Osteoblast (primary cell): ENCODE data around the gene NAT14. TPM values are rescaled to one million over a fixed set of nuclear protein-coding genes. Genes with fewer than 3 reads are reported as not detected.

Experiments
- DNase-seq: peaks from one replicate; pipeline ENCODE4 v3.0.0; 2011; ENCODE audit warnings: low spot score, mixed read lengths; ENCODE audit not compliant: insufficient read length; ENCODE audit errors: missing footprints
- H2AFZ ChIP-seq: 2 replicates; pipeline ENCODE4 v1.6.0; 2011; ENCODE audit warnings: mild to moderate bottlenecking, low read length
- H3K27ac ChIP-seq: 2 replicates; pipeline ENCODE4 v1.5.1; 2011; ENCODE audit warnings: mild to moderate bottlenecking, low read depth, low read length, moderate library complexity
- H3K27me3 ChIP-seq: 2 replicates; pipeline ENCODE4 v1.6.0; 2012; ENCODE audit warnings: mild to moderate bottlenecking, control low read depth, inconsistent platforms, low read length, moderate library complexity; ENCODE audit not compliant: insufficient read depth
- H3K36me3 ChIP-seq: 2 replicates; pipeline ENCODE4 v1.5.1; 2011; ENCODE audit warnings: mild to moderate bottlenecking, low read length, control low read depth, moderate library complexity; ENCODE audit not compliant: insufficient read depth
- H3K4me1 ChIP-seq: 2 replicates; pipeline ENCODE4 v1.5.1; 2011; ENCODE audit warnings: mild to moderate bottlenecking, low read length, control low read depth, moderate library complexity; ENCODE audit not compliant: insufficient read depth
- H3K4me2 ChIP-seq: 2 replicates; pipeline ENCODE4 v1.6.0; 2011; ENCODE audit warnings: mild to moderate bottlenecking, low read length; ENCODE audit not compliant: insufficient read depth
- H3K4me3 ChIP-seq: fragments of 200-600 bp; sonication (generic); 3 replicates; pipeline ENCODE4 v1.5.1; 2012; ENCODE audit warnings: mild to moderate bottlenecking, low read length, inconsistent platforms; ENCODE audit not compliant: insufficient read depth
- H3K79me2 ChIP-seq: 2 replicates; pipeline ENCODE4 v1.6.0; 2012; ENCODE audit warnings: mild to moderate bottlenecking, low read length, control low read depth, inconsistent platforms; ENCODE audit not compliant: insufficient read depth
- H3K9me3 ChIP-seq: 2 replicates; pipeline ENCODE4 v1.5.1; 2011; ENCODE audit warnings: low read depth, low read length, control low read depth
- H4K20me1 ChIP-seq: 2 replicates; pipeline ENCODE4 v1.6.0; 2012; ENCODE audit warnings: mild to moderate bottlenecking, low read length, control low read depth; ENCODE audit not compliant: insufficient read depth
- CTCF ChIP-seq: IDR thresholded peaks from 2 replicates; pipeline ENCODE4 v1.5.1; 2011; ENCODE audit warnings: mild to moderate bottlenecking, low read depth, low read length, moderate library complexity; ENCODE audit errors: extremely low read depth
- total RNA-seq: library from RNA; depleted of rRNA; stranded (reverse); fragments of >200 nt; gene quantifications from 2 replicates; pipeline ENCODE4 v1.2.3, GENCODE V29; 2012

Gene NAT14
- total RNA-seq, 1 donor: 11.2 TPM

- peak within 1 kb of the TSS; percentile 56 for H2AFZ ChIP-seq
- H3K27ac ChIP-seq: peak within 1 kb of the TSS; percentile 99
- H3K36me3 ChIP-seq: no peaks in the 10 kb centered on the region
- H3K4me2 ChIP-seq: peak within 1 kb of the TSS; percentile 83
- H3K9me3 ChIP-seq: no peaks in the 10 kb centered on the region
- H3K27me3 ChIP-seq: no peaks in the 10 kb centered on the region
- H3K79me2 ChIP-seq: peaks cover 19% of the 10 kb centered on the region
- H3K4me1 ChIP-seq: peaks cover 52% of the 10 kb centered on the region
- peak within 1 kb of the TSS; percentile 64 for H3K4me3 ChIP-seq
- no peaks in the 10 kb centered on the region for H4K20me1 ChIP-seq
- no peak for TF ChIP-seq CTCF
- DNase-seq: peak; percentile 98
Observed at GRCh38 chr19:55487924-55488687, 3.1 kb downstream of the NAT14 start, which contains the start of gene SSC5D. TSS of gene SSC5D (plus strand) at chr19:55488436. CDS start at chr19:55488590, 154 bp downstream.

GRCh38 chr19:55488986-55489710 lies 4.2 kb downstream of the NAT14 start:
- no peaks in the 10 kb centered on the region for H3K27me3 ChIP-seq
- TF ChIP-seq CTCF: no peak
- H3K4me1 ChIP-seq: peaks cover 62% of the 10 kb centered on the region
- H2AFZ ChIP-seq: no peak overlapping the region
- H3K4me2 ChIP-seq: peak overlapping the region; percentile 74
- no peaks in the 10 kb centered on the region for H3K9me3 ChIP-seq
- no peaks in the 10 kb centered on the region for H3K36me3 ChIP-seq
- H4K20me1 ChIP-seq: no peaks in the 10 kb centered on the region
- DNase-seq: peak; percentile 92
- H3K4me3 ChIP-seq: peak overlapping the region; percentile 35
- H3K79me2 ChIP-seq: peaks cover 17% of the 10 kb centered on the region
- H3K27ac ChIP-seq: peak overlapping the region; percentile 15

GRCh38 chr19:55489711-55490477 lies 4.9 kb downstream of the NAT14 start:
- Histone ChIP-seq H3K36me3 (no peaks in the 10 kb centered on the region), H3K79me2 (peaks cover 15% of the 10 kb centered on the region), H2AFZ (no peak overlapping the region), H3K4me2 (peak overlapping the region; percentile 36), H3K27me3 (no peaks in the 10 kb centered on the region), H3K4me3 (peak overlapping the region; percentile 35), H3K9me3 (no peaks in the 10 kb centered on the region), H3K4me1 (peaks cover 65% of the 10 kb centered on the region), H3K27ac (no peak overlapping the region), H4K20me1 (no peaks in the 10 kb centered on the region)
- no peak for TF ChIP-seq CTCF
- peak; percentile 80 for DNase-seq
